HG03095 (cell line): ENCODE data around the gene LGALS3BP.

Experiments
- ATAC-seq: cut with Tn5 transposase; IDR thresholded peaks from one replicate; pipeline ENCODE4 v1.9.1; 2021; ENCODE audit warnings: moderate library complexity; ENCODE audit not compliant: unreplicated experiment

Gene LGALS3BP

GRCh38 chr17:79014158-79014758 is 34.5 kb upstream of the LGALS3BP start:
- ATAC-seq = no peak

GRCh38 chr17:79012563-79013134 is 32.9 kb upstream of the LGALS3BP start:
- ATAC-seq = no peak

DNA sequence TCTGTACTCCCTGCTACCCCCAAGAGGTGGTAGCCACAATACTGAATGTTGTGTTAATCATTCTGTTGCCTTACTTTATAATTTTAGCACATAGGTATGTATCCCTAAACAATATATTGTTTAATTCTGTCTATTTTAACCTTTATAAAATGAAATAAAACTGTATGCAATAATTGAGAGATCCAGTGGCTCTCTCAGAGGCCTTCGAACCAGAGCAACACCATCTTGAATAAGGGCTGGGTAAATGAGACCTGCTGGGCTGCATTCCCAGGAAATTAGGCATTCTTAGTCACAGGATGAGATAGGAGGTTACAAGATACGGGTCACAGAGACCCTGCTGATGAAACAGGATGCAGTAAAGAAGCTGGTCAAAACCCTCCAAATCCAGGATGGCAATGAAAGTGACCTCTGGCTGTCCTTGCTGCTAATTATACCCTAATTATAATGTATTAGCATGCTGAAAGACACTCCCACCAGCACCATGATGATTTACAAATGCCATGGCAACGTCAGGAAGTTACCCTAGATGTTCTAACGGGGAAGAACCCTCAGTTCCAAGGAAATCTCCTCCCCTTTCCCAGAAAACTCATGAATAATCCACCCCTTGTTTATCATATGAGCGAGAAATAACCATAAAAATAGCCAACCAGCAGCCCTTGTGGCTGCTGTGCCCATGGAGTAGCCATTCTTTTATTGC is 31.9 kb upstream of the LGALS3BP start:
- no peak for ATAC-seq

DNA sequence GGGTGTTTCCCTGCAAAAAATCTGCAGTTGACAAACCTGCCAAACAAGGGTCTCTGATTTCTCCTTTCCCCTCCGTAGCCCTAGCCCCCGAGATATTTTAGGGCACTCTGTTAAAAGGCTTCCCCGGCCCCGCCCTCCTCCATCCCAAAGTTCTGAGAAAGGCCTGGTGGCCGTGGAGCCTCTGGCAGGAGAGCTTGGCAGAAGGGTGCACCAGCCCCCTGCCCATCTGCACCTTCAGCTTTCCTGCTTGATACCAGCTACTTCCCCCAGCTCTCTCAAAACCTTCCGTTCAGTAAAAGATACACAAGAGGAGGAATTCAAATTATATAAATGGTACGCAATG is 30.6 kb upstream of the LGALS3BP start:
- ATAC-seq = no peak

DNA sequence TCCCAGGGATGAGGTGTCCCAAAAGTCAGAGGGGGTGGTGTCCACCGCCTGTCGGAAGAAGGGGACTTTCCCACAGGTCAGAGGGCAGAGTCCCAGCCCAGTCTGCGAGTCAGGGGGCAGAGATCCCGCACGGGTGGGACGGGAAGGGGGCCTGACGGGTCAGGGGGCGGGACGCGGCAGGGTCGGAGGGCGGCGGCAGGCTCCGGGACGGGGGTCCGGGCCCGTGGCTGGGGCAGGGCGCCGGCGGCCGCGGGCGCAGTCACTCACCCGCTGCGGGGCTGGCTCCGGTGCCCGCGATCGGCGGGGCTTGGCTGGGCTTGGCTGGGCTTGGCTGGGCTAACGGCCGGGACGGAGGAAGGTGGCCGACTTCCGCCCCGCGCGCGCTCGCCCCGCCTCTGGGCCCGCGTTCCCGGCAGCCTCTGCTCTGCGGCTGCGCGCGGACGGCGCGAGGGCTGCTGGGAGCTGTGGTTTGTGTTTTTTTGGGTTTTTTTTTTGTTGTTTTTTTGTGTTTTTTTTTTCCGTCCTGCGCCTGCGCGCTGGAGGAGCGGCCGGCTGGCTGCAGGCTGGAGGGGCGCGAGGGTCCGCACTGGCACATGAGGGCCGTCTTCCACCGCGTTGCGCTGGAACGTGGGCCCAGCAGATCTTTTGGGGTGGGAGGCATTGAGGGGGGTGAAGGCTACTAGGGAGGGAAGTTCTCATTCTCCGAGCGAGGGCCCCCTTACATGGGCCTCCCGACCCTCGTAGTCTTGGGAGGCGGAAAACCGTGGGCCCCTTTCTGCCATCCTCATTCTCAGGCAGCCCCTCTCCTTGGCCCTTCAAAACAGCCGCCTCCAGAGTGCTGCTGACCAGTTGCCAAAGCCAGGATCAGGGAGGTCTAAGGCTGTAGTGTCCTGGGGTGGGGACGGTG is 29.9 kb upstream of the LGALS3BP start, which contains the start of gene CANT1:
Gene CANT1 (minus strand): TSS at position 368 of the 907 bp plus-strand sequence. CDS start 12,142 bp downstream, outside the sequence.
- peak; percentile 78 for ATAC-seq

DNA sequence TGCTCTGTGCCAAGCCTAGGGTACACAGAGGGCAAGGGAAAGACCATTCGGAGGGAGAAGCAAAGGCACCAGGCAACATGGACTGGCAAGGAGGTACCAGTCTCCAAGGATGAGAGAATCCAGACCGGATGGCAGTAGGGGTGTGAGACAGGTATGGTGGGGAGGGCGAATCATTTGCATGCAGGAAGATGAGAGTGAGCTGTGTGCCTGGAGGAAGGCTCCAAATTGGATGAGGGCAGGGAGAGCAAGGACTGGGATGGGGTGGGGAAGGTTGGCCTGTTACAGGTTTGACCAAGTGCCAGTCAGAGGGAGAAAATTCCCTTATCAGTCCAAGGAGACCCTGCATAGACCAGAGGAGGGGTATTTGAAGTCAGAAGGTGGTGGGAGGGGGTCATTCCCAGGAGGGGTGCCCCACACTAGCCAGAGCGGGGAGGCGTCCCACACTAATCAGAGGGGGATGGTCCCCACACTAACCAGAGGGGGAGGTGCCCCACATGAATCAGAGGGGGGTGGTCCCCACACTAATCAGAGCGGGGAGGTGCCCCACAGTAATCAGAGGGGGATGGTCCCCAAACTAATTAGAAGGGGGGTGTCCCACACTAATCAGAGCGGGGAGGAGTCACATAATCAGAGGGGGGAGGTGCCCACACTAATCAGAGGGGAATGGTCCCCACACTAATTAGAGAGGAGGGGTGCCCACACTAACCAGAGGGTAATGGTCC is 29.1 kb upstream of the LGALS3BP start:
- no peak for ATAC-seq

- no peak for ATAC-seq
Observed at GRCh38 chr17:79007504-79008381, 28.0 kb upstream of the LGALS3BP start.

DNA sequence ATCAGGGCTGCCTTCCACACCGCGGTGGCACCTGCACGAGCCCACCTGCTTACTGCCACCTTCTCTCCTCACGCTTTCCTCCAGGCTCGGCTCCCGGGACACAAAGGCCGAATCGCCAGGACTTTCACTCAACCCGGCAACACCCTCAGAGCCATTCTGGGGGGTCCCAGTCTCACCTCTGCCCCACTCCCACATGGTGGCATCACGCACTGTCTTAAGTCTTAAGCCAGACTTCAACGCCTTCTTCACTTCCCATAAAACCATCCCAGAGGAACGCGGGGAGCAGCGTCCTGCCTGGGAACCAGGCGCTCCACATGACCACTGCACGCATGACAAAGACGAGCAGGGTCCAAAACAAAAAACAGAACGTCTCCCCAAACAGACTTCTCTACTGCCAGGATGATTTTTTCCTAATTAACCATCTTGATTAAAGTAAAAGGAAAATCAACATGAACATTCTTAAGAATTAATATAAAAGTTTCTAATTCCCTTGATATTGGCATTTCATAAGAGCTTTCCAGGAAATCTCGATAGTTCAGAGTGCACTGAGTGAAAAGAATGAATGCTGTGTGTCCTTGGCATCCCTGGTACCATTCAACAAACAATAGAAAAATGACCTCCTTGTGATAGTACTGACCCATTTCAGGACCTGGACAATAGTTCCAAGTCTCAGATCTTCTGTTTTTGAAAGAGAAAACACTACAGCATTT is 27.2 kb upstream of the LGALS3BP start:
- ATAC-seq = no peak

DNA sequence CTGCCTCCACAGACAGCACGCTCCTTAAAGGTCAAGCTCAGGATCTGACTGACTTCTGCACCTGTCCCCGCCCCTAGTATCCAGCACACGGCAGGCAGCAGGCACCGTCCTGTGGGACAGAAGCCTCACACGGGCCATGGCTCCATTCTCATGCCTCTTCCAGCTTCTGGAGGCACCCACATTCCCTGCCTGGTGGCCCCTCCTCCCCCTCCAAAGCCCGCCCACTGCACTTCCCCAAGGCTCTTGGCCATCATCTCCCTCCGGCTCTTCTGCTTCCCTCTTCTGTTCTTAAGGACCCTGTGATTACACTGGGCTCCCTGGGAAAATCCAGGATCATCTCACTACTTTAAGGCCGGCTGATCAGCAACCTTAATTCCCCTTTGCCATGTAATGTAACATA is 26.3 kb upstream of the LGALS3BP start:
- no peak for ATAC-seq

DNA sequence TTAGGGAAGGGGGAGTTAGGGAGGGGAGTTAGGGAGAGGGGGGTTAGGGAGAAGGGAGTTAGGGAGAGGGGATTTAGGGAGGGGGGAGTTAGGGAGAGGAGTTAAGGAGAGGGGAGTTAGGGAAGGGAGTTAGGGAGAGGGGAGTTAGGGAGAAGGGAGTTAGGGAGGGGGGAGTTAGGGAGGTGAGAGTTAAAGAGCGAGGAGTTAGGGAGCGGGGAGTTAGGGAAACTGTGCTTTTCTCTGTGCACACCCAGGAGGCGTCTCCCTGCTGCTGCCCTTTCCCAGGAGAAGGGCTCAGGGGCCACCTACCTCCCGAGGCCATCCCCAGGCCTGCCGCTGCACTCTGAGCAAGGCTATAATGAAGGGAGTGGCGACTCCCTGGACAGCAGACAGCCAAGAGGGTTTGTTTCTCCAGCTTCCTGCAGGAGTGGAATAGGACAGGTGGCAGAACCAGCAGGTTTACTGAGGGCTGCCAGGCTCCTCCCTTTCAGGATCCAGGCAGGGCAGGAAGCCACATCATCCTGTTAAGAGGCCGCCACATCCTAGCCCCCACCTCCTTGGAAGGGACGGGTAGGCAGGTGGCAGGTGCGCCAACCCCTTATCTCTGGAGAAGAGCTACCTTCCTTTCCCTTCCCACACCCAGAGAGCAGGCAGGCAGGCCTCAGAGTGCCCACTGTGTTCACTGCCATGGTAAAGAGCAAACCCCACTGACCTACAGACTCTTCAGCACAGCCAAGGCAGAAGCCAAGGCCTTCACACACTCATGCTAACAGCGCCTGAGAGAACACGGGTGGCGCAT is 25.5 kb upstream of the LGALS3BP start:
- ATAC-seq = no peak

DNA sequence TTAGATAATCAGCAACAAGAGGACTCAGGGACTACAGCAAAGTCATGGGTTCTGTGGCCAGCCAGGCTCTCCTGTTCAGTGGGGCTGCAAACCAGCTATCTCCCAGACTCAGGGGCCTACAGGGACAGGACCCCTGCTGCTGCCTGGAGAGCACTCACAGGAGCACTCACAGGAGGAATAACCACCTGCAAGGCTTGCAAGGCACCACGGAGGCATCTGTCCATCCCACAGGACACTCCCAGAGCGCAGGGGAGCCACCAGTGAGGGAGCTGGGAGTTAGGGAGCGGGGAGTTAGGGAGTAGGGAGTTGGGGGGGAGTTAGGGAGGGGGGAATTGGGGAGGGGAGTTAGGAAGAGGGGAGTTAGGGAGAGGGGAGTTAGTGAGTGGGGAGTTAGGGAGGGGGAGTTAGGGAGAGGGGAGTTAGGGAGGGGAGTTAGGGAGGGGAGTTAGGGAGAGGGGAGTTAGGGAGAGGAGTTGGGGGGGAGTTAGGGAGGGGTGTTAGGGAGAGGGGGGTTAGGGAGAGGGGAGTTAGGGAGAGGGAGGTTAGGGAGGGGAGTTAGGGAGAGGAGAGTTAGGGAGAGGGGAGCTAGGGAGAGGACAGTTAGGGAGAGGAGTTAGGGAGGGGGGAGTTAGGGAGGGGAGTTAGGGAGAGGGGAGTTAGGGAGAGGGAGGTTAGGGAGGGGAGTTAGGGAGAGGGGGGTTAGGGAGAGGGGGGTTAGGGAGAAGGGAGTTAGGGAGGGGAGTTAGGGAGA is 24.1 kb upstream of the LGALS3BP start:
- ATAC-seq = no peak

DNA sequence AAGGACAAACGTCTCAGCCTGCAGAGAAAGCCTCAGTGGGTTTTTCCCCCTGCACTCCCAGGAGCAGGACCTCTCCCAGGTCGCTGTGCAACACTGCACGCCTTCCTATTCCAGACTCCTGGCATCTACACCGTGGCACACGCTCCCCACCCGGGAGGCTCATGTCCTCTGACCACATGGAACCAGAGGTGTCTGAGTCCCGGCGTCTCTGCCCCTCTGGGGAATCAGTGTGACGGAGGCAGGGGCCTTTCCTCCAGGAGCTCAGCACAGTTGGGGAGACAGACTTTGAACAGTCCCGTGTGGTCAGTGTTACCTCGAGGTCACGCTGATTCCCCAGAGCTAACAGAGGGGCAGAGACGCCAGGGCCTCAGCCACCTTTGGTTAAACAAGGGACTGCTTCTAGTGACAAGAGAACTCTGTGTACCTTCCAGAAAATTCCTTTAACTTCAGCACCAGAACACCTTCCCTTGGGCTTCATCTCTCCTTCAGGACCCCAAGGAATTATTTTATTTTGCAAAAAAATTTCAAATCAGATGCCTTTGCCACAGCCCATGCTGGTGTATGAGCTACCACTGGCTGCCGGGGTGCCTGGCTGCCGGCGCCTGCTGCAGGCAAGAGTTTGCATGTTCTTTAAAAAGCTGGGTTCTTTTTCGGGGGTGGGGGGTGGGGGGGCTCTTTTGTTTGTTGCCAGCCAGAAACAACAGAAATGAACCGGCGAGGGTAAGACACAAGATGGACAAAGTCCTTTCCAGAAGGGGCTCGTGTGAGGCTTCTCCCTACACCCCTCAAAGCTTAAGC is 23.3 kb upstream of the LGALS3BP start:
- no peak for ATAC-seq

GRCh38 chr17:79002291-79002690 is 22.6 kb upstream of the LGALS3BP start:
- no peak for ATAC-seq

GRCh38 chr17:79001190-79002020 is 21.7 kb upstream of the LGALS3BP start:
- no peak for ATAC-seq

DNA sequence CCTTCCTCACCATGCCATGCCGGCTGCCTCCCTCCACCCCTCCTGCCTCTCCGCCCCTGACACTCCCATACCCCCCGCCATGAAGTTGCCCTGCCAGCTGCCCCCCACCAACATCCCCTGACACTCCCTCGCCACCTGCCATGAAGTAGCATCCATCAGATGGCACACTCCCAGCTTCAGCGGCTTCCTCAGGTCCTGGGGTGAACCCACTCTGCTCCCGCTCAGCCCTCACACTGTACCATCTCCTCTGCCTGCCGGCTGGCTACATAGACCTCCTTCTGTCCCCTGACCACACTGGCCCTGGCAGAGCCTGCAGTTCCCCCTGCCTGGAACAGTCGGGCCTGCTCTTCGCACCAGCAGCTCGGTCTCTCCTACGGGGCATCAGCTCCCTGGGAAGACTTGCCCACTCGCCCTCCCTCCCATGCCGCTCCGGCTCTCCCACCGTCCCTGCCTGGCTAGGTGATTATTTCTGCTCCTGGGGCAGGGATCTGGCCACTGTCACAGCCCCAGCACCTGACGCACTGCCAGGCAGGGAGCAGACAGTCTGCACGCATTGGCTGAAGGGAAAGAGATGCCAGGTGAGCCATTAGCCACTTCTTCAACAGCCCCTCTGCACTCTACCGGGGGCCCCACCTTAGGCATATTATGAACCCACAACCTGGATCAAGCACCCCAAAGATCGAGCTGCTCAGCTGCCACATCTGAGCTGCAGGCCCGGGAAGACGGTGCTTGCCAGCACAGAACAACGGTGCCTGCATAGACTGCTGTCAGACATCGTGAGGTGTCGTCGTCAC is 20.9 kb upstream of the LGALS3BP start:
- no peak for ATAC-seq
